Peyer's patch (tissue), 4 donors: ENCODE measurements around the gene ZNF665.
"Not testable (repeated sequence)": the region's sequence is repeated elsewhere in the genome, so short reads cannot be mapped to it uniquely, and the experiment has no call there.

Experiments
- CTCF ChIP-seq, 6 experiments: fragments of 450-650 bp in 4 of 6; fragments of 200-600 bp in 2 of 6; sonication (generic) in 1 of 6; IDR thresholded peaks; one replicate each; pipeline ENCODE4 v1.5.1; 2017 to 2019; ENCODE audit warnings: antibody characterized with exemption in 6 of 6, mild to moderate bottlenecking in 3 of 6, moderate library complexity in 1 of 6
- POLR2A ChIP-seq, 2 donors: fragments of 450-650 bp; IDR thresholded peaks; one replicate each; pipeline ENCODE4 v1.5.1; 2017; ENCODE audit warnings: antibody characterized with exemption in 2 of 2, mild to moderate bottlenecking in 2 of 2, moderate library complexity in 2 of 2

GRCh38 chr19:53126733-53127526, 66.2 kb downstream of the ZNF665 start:
- not testable (repeated sequence) for TF ChIP-seq POLR2A, CTCF (IDR thresholded peaks at IDR 0.05)
